ENCODE results near the gene ST6GAL1.

ST6GAL1 gene

GRCh38 chr3:186917512-186918312, 12.6 kb upstream of the ST6GAL1 start:
- DNase-seq: no peak

- DNase-seq: no peak
Observed at GRCh38 chr3:186920301-186920700, 10.0 kb upstream of the ST6GAL1 start.

DNA sequence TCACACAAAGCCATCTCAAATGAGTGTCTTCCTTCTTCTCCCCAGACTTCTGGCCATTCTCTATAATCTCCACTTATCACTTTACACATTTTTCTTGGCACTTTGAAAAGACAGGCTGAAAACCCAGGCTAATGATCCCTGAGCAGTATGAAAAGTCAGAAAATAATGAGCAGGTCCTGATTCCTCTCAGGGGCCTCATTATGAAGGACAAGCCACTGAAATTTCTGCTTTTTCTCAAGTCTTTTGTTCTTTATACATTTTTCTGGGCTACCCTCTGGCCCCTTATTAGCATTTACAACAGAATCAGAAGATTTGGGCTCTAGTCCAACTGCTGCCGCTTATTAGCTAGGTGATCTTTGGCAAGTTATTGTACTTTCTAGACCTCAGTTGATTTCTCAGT, 9.5 kb upstream of the ST6GAL1 start:
- no peak for DNase-seq

DNA sequence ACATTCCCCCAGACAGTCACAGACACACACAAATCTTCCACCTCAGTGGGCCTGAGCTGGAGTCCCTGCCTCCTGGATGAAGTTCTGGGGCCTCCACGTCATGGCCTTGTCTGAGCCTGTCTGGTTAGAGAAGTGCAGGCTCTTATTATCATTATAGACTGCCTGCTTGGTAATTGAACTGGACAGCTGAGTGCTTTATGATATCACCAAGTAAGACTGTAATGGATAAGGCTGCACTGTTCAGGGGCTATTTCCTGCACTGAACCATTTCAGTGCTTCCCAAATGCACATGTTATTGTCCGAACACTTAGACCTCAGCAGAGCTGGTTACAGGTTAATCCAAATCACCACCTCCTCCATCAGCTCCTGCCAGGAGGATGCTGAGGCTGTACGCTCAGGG, 8.7 kb upstream of the ST6GAL1 start:
- DNase-seq: no peak

GRCh38 chr3:186922224-186922623, 8.1 kb upstream of the ST6GAL1 start:
- no peak for DNase-seq

- no peak for DNase-seq
Observed at GRCh38 chr3:186922790-186923189, 7.5 kb upstream of the ST6GAL1 start.

- DNase-seq: no peak
Observed at GRCh38 chr3:186923241-186923640, 7.1 kb upstream of the ST6GAL1 start.

DNA sequence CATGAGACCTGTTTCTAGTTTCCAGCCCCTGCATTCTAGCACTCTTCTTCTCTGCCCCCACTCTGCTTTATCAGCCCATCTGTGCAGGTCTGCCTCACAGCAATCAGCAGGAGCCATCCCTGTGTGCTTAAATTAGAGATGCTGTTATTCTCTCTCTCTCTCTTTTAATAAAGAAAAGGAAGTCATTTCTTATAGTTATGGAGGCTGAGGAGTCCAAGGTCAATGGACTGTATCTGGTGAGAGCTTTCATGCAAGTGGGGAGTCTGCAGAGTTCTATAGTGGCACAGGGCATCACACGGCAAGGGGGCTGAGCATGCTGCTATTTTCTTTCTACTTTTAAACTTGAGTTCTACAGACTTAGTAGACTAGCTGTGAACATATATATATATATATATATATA, 4.5 kb upstream of the ST6GAL1 start:
- DNase-seq: no peak

DNA sequence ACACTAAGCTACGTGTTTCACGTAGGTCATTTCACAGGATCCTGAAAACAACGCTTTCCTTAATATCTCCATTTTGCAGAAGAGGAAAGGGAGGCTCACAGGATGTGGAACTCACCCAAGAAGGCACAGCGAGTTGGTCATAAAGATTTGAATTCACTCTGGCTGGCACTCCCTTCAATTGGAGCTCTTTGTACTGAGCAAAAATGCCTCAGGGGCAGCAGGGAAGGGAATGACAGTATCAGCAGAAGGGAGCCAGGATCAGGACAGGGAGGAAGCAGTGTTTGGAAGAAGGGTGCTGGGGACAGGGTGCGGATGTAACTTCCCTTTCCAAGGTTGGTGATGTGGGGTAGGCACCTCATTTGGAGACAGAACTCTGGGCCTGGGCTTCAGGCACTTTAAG, 1.1 kb upstream of the ST6GAL1 start:
- DNase-seq: no peak

DNA sequence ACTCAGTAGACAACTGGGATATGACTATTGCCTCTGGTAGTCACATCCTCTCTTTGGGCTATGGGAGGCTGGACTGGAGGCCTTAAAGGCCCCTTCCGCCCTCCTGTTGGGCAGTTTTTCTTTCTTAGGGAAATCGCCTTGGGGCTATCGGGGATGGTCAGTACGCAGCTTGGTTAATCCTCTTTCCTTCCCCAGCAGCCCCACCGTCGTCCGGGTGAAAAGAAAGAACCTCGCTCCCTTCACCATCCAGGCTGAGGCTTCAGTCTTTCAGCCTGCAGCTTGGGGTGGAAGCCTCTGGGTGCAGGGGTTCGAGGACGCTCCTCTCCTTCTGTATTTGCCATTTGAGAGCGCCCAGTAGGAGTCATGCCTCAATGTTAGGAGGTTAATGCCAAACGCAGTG, 641 bp upstream of the ST6GAL1 start:
- no peak for DNase-seq

- no peak for DNase-seq
Observed at GRCh38 chr3:186930641-186931531, 560 bp downstream of the ST6GAL1 start.

DNA sequence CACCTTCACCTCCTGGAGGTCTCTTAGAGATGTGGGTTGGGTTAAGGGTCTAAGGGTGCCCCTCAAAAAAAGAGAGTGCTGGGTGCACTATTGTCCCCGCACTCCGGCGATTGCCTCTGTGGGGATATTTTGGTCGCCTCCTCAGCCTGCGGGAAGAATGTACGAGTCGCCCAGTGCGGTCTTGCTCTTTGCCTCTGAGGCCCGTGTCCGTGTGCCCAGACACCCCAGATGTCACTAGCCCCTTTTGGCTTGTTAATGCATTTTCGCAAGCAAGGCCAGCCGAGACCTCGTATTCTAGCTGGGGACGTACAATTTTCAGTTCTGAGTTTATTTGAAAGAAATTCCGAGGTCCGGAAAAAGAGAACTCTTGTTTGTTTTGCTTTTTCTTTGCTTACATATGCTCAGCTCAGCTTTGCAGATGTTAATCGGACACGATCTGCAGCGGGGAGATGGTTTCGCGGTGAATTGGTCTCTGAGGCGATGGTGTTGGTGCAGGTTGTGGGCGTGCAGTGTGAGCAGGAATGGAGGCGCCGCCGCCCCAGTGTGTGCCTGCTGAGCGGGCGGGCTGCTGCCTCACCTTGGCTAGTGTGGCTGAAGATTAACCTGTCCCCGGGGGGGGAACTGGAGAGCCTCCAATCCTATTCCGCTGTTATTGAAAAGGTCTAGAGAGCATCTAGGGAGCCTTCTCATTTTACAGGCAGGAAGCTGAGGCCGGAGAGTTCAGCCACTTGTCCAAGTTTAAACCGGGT, 1.4 kb downstream of the ST6GAL1 start:
- no peak for DNase-seq

DNA sequence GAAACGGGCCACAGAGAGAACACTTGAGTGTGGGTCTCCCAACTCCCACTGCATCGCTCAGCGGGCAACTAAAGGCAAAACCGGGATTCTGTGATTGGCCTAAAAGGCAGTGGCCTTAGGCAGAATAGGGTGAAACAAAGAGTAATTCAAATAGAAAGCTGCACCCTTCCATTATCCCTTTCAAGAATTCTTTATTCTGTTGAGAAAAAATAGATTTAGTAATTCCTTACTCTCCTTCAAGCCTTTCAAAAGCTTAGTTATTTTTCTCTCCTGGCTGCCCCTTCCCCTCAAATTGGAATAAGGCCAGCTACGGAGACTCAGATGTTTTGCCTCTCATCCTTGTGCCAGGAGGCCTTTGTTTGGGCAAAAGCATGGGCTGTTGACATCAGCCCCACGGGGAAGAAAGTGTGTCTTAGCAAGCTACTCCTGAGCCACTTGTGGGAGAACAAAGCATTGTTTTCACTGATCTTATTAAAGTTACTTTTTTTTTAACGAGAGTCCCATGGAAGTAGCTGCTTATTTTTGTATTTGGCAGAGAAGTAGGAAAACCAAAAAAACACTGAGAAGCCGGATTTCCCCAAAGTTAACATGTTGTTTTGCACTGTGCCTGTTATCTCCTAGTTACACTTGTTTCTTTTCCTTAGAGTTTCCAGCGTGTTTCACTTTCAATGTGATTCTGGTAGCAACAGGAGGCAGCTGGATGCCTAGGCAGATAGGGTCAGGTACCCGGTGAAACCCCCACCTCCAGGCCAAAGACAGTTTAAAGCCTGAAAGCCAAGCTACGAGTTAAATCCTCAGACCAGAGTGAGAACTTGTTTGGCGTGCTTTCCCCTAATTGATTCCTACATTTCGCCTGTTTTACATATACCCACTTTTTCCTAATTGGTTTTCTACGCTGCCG, 2.2 kb downstream of the ST6GAL1 start:
- no peak for DNase-seq

- DNase-seq: no peak
Observed at GRCh38 chr3:186933816-186934215, 3.5 kb downstream of the ST6GAL1 start.

DNA sequence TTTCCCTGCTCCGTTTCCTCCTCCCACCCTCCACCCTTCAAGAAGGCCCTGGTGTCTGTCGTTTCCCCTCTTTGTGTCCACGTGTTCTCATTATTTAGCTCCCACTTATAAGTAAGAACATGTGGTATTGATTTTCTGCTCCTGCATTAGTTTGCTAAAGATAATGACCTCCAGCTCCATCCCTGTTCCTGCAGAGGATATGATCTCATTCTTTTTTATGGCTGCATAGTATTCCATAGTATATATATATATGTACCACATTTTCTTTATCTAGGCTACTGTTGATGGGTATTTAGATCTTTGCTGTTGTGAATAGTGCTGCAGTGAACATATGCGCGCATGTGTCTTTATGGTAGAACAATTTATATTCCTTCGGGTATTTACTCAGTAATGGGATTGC, 4.8 kb downstream of the ST6GAL1 start:
- DNase-seq: no peak

DNA sequence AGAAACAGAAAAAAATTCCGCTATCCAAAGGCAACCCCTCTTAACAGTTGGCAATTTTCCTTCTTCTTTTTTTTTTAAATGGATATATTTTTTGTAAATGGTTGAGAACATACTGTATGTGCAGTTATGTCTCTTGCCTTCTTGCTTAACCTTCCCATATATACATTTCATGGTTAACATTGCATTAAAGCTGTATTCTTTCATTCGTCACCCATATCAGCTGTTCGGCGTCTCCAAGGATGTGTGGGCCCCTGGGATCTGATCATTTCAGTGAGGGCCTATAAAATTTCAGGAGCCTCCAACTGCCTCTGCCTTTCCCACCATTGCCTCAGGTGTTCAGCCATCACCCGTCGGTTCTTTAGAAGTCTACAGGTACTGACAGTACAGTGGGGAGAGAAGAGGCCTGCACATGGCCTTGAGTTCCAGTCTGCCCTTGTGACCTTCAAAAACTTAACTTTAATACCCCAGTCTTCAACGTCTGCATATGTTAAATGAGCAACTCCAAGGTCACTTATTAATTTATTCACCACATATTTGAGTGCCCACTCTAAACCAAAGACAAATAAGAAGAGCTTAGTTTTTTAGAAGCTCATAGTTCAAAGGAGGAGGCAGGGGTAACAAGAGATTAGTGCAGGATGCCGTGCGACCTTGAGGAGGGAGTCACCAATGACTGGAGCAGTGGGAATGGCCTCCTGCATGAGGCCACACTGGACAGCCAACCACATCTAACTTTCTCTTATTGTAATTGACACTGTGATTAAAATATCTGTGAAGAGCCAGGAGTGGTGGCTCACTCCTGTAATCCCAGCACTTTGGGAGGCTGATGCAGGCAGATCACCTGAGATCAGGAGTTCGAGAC, 6.9 kb downstream of the ST6GAL1 start:
- no peak for DNase-seq

GRCh38 chr3:186938716-186939115, 8.4 kb downstream of the ST6GAL1 start:
- DNase-seq: no peak

DNA sequence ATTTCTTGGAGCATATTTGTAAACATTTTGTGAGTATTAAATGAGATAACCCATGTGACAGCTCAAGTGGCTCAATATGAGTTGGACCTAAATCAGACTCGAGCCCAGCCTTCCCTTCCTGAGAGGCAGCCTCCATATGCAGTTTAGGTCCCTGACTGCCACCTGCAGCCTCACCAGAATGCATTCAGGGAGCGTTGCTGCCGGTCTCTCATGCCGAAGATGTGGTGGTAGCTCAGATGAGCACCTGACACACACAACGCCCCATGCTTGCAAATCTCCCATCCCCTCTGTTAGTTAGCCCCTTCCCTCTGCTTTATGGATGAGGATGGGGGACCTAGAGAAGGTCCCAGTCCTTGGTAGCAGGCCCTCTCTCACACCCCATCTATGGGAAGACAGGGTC, 9.2 kb downstream of the ST6GAL1 start:
- DNase-seq: no peak

DNA sequence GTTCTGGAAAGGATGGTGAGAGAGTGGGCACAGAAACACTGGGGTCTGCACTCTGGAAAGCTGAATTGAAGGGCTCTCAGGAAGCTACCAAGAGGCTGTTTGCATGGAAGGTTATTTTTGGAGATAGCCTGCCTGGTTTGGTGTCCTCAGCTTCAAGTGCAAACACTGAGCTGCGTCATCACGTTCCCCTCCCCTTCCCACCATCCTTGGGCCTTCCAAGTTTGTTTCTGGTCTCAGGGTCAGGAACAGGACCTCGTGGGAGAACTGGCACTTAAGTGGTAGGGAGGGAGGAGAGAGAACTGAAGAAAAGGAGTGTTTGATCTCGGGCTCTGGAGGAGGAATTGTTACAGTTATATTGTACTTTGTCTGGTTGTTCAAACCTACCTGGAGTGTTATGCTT, 10.6 kb downstream of the ST6GAL1 start:
- DNase-seq: no peak

- DNase-seq: no peak
Observed at GRCh38 chr3:186942168-186942567, 11.8 kb downstream of the ST6GAL1 start.

DNA sequence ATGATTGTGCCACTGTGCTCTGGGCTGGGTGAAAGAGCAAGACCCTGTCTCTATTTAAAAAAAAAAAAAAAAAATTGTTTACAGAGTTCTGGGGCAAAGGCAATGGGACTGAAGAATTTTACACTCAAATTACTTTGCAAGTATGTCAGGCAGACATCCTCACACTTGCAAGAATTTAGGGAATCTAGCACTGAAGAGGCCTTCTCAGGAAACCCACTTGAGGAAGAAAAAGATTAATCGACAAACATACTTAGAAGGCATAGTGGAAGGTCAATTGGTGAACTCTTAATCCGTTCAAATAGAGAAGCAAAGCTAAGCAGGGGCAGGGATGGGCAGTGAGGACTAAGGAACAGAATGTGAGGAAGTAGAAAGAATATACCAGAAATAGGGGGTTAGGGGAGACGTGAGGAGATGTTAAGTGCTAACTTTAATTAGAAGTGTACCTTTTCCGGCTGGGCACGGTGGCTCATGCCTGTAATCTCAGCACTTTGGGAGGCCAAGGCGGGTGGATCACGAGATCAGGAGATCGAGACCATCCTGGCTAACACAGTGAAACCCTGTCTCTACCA, 15.0 kb downstream of the ST6GAL1 start:
- no peak for DNase-seq
